ENCODE results near the gene FCHSD2.

DNA sequence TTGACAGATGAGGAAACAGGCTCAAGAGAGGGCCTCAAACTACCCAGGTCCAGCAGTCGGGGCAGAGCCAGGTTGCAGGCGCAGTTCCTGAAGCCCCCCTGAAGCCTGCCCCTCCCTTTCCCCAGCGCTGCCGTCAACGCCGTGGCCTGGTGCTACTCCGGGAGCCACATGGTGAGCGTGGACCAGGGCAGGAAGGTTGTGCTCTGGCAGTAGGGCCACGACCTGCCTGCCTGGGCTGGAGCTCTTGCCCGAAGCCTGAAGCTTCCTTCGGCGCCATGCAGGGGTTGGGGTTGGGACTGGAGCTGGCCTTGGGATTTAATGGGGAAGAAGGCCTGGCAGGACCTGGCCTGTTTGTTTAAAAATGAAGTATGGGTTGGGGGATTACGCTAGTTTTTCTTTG lies 312.9 kb downstream of the FCHSD2 start:
- TF ChIP-seq, protein P1, sequence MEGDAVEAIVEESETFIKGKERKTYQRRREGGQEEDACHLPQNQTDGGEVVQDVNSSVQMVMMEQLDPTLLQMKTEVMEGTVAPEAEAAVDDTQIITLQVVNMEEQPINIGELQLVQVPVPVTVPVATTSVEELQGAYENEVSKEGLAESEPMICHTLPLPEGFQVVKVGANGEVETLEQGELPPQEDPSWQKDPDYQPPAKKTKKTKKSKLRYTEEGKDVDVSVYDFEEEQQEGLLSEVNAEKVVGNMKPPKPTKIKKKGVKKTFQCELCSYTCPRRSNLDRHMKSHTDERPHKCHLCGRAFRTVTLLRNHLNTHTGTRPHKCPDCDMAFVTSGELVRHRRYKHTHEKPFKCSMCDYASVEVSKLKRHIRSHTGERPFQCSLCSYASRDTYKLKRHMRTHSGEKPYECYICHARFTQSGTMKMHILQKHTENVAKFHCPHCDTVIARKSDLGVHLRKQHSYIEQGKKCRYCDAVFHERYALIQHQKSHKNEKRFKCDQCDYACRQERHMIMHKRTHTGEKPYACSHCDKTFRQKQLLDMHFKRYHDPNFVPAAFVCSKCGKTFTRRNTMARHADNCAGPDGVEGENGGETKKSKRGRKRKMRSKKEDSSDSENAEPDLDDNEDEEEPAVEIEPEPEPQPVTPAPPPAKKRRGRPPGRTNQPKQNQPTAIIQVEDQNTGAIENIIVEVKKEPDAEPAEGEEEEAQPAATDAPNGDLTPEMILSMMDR (IDR thresholded peaks at IDR 0.05), result no peak
- TF ChIP-seq EZH2 (IDR thresholded peaks at IDR 0.05; ENCODE audit: borderline replicate concordance, insufficient read depth, low read depth, low read length, poor library complexity, severe bottlenecking), result no peak

All from B cell (primary cell).